ENCODE measurements around the gene ATP8A2.
"Not testable (repeated sequence)": the region's sequence is repeated elsewhere in the genome, so short reads cannot be mapped to it uniquely, and the experiment has no call there.

Gene ATP8A2

DNA sequence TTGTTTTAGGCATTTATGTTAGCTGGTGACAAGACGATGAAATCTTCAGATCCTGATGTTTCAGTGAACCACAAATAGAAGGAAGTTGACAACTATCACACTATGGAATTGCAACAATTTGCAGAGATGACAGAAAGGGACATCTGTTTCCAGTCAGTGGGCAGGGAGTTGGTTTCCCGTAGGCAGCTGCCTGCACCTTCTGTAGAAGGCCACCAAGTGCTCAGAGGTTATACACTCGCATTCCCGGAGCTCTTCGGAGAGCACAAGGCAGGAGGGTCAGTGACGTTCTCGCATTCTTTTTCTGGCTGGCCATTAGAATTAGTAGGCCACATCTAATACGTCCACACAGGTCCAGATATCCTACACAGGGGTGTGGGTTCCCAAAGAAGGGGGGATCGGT is 550.6 kb downstream of the ATP8A2 start:
- H3K4me3 ChIP-seq: no peak overlapping the region

DNA sequence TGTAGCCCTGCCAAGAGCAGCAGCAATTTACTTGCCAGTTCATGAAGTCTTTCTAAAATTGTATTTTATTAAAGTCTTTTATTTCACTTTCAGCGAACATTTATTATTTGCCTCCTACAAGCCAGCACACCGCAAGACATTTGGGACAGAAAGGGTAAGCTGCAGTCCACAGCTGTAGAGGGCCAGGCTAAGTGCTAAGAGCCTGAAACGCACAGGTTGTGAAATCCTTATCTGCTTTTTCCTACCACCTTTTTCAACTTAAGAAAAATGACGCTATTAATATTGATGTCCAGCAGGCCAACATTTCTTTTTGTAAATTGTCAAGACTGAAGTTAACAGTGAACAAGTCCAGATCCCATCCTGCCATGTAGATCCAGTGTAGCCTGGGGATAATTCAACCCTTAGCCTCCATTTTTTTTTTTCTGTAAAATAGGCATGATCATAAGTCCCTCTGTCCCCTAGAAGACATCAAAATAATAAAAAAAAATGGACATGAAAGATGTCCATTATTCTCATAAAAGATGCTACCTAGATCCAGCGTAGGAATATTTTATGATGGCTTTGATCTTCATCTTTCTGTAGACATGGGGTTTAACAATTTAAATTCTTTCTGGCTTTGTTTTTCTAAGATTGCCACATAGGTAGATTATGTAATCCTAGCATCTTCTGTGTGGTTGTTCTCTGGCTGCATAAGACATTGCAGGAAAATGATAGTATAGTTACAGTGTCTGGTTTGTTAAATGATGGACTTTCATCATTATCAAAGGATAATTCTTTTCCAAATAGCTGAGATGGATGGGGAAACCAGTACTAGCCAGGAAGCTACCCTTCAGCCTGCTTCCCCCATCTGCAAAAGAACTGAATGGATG is 551.7 kb downstream of the ATP8A2 start:
- H3K27ac ChIP-seq: no peak overlapping the region
- H3K4me3 ChIP-seq: no peak overlapping the region

More for the DNA sequence above, 550.6 kb downstream of the ATP8A2 start:
- no peak overlapping the region for H3K27ac ChIP-seq

DNA sequence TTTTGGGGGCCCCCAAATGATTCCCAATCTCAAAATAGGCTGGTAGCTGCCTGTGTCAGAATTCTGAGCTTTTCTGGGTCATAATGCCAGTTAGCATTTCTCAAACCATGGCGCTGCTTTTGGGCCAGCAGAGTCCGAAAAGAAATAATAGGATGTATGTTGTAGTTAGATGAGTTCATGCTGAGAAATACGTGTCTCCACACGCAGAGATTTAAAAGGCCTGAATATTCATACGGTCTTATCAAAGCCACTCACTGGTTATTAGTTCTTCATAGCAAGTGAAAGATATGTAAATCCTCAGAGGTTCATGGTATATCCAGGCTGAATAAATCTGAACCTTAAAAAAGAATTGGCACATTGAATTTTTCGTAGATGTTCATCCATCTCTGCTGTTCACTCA is 555.6 kb downstream of the ATP8A2 start:
- Histone ChIP-seq H3K4me3 (no peak overlapping the region), H3K27ac (no peak overlapping the region)

DNA sequence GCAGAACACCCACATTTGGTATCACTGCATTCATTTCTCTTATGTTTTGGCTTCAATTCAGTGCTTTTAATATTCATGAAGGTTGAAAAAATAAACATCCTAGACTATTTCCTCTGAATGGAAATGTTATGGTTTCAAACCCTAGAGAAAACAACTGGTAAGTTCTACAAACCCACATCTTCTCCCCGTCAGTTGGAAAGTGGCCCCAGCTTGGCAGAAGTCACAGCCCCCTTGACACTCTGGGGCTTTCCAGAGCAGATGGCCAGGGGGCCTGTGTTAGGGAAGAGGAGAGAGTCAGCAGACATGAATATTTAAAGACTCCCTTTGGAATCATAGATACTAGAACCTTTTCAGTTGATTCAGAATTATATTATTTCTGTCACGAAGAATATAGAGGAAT is 556.2 kb downstream of the ATP8A2 start:
- no peak overlapping the region for H3K4me3 ChIP-seq
- no peak overlapping the region for H3K27ac ChIP-seq

DNA sequence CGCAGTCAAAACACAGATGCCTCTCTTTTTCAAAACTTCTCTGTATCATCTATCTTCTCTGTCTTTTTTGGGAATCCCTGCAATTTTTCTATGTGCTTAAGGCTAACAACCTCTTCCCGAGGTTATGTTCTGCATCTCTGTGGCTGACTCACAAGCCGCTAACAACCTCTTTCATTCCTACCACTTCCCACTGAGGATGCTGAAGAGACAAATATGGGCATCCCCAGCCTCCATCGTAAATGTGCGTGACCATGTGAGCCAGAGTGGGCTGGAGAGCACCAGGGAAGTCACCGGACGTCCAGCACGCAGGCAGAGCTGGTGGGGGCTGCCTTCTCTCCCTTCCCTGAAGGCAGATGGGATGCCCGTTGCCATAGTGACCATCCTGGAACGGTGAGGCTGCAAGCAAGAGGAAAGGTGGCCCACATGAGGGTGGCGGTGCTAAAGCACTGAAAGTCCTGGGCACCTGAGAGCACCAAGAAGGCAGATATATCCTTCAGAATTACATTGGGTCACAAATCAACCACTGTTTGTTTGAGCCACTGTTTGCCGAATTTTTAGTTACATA is 557.2 kb downstream of the ATP8A2 start:
- Histone ChIP-seq H3K27ac (no peak overlapping the region), H3K4me3 (no peak overlapping the region)

DNA sequence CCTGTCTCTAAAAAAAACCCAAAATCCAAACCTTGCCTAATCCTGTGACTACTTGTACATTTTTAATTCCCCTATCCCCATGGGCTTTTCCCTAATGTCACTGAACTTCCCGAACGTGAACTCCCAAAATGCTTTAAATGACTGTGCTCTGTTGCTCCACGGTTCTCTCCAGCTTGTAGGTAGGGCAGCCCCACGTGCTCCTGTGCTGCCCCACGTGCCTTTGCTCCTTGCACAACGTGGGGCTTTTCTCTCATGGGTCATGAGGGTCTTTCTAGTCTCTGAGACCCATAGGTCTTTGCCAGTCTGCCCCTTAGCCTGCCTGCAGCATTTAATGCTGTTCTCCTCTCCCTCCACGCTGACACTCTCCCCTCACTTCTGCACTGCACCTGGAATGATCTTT is 558.0 kb downstream of the ATP8A2 start:
- H3K27ac ChIP-seq: no peak overlapping the region
- H3K4me3 ChIP-seq: no peak overlapping the region

DNA sequence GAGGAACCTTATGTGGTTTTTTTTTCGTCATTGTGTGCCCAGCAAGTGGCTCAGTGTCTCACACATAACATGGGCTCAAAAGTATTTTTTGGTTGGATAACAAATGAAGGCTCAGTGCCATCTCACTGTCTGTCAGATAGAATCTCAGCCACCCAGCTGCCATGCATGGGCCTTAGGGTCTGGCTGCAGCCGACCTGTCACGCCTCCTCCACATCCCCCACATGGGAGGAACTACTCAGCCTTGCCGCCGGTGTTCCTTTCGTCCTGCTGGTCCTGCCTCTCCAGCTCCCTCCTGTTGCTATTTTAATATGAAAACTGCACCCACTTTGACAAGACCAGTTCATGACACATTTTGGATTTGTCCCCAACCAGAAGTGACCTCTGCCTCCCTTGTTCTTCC is 558.9 kb downstream of the ATP8A2 start:
- H3K4me3 ChIP-seq: no peak overlapping the region
- no peak overlapping the region for H3K27ac ChIP-seq

DNA sequence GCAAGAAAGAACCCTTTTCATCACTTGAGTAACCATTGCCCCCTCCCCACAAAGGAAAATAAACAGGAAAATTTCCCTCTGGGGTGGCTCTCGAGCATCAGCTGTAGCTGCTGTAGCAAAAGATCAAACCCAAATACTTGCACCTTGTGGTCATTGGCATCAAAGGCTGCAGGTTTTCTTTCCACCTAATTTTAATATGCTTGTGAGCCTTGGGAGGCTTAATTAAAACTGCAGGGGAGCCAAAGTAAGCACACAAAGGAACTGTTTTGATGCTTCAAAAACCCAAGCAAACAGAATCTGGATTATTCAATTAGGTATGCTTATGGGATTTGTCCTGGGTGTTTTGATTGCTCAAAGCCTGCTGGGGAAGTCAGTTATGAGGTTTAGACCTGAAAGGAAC is 560.6 kb downstream of the ATP8A2 start:
- no peak overlapping the region for H3K27ac ChIP-seq
- H3K4me3 ChIP-seq: no peak overlapping the region

DNA sequence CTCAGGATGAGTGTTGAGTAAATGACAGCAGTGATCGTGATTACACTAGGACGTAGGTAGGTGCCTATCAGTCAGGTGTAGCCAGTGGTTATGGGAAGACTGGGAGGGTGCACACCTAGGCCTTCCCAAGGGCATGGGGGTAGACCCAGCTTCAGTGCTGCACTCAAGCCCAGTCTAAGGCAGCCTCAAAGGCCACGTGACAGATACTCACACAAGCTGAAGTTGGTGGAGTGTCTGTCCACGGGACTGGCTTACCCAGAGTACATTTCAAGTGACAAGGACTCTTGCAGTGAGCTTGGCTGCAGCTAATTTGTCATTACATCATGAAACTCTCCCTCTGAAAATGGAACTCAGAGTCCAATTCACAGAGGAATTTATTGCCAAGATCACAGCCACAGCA is 561.7 kb downstream of the ATP8A2 start:
- Histone ChIP-seq H3K27ac (no peak overlapping the region), H3K4me3 (no peak overlapping the region)

DNA sequence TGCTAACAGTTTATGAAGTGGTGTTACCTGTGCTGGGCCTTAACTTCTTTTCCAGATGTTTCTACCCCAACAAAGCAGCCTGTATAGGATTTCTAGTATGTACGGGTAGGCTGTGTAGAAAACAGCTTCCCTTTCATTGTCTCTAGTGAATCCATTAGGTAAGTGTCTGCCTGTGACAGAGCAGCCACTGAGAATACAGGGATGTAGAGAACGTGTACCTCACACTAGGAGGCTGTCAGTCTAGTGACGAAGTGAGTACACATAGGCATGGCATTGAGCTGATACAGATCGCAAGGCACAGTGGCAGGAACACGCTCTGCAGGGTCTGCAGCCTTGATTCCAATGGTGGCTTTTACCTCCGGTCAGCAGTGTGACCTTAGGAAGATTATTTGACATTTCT is 562.4 kb downstream of the ATP8A2 start:
- Histone ChIP-seq H3K4me3 (no peak overlapping the region), H3K27ac (no peak overlapping the region)

DNA sequence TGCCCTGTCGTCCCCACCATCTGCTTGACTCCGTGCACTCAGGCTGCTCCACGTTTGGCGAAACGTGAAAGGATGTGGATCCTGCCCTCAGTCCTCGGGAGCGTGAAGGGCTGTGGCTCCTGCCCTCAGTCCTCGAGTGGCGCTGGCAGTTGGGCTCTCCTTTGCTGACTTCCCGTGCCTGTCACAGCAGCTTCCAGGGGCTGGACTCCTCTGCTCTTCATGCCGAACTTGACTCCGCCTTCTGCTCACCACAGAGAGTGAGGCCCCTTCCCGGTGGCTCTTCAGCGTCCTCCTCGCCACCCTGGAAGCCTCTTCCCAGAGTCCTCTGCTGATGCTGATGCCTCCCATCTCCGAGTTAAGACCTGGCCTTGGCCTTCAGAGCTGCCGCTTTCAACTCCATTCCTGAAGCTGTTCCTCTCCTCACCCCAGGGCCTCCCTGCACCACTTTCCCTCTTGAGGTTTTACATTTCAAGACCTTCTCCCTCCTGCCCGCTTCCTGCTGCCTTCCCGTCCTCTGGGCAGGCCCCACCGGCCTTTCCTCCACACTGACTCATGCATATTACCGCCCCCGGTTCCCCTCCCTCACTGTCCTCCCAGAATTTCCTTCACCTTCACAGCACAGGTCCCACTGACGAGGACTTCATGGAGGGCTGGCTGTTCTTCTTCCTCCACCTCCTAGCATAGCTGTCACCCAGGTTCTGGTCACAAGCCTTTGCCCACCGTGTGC is 568.4 kb downstream of the ATP8A2 start:
- no peak overlapping the region for H3K4me3 ChIP-seq
- H3K27ac ChIP-seq: no peak overlapping the region

DNA sequence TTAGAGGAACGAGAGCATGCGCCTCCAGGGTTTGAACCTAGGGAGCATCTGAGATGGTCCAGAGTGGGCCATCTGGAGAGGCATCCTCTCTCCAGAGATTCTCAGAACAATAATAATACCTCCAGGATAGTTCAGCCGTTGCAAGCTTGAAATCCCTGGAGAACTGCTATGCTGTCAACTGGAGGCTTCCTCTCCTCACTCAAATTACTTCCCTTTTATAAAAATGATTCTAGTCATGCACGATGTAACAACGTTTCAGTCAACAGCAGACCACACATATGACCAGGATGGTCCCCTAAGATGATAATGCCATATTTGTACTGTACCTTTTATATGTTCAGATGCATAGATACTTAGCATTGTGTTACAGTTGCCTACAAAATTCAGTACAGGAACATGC is 571.3 kb downstream of the ATP8A2 start:
- no peak overlapping the region for H3K27ac ChIP-seq
- H3K4me3 ChIP-seq: no peak overlapping the region

DNA sequence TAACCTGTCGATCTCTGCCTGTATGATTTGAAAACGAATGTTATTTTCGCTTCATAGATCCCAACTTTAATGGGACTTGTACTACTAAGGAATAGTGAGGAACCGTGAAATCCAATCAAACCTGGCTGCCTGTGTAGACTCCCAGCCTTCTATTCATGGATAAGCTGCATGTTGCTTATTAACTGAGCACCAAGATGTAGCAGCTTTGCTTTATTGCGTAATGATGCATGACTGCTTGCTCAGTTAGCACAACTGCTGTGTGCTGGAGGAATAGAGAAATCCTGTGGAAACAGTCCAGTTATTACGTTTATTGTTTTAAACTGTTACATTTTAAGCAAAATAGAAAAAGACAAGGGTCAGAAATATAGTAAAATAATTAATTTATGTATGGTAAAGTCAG is 571.9 kb downstream of the ATP8A2 start:
- H3K27ac ChIP-seq: no peak overlapping the region
- no peak overlapping the region for H3K4me3 ChIP-seq

DNA sequence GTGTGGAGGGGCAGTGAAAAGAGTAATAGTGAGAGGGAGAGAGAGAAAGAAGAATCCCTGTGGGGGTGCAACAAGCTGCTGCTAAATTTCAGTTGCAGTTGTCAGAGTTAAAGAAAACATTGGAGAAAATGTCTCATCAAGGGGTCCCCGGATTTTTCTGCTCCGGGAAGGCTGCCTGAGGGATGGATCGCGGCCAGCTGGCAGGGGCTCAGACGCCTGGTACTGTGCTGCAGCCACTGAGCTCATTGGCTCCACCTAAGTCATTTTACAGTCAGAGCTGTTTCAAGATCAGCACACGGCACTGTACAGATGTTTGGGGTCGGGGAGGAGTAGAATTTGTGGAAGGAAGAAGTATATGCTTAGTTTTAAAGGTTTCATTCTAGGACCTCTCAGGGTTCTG is 573.8 kb downstream of the ATP8A2 start:
- no peak overlapping the region for H3K27ac ChIP-seq
- no peak overlapping the region for H3K4me3 ChIP-seq

DNA sequence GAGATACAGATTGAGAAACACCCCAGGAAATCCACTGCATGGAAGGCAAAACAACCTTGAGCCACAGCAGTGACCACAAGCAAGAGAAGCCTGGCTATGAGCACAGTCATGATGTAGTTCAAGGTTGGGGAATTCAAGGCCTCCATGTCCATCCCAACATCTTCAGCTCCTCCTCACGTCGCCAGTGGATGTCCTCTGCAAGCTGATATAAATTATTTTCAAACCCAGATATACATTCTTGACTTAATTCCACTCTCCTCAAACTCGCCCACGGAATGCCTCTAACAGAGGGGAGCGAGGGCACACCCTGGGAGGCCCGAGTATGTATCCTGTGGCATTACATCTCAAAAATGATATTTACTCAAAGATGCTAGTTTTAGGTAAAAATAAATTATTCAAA is 574.5 kb downstream of the ATP8A2 start:
- Histone ChIP-seq H3K4me3 (no peak overlapping the region), H3K27ac (no peak overlapping the region)

DNA sequence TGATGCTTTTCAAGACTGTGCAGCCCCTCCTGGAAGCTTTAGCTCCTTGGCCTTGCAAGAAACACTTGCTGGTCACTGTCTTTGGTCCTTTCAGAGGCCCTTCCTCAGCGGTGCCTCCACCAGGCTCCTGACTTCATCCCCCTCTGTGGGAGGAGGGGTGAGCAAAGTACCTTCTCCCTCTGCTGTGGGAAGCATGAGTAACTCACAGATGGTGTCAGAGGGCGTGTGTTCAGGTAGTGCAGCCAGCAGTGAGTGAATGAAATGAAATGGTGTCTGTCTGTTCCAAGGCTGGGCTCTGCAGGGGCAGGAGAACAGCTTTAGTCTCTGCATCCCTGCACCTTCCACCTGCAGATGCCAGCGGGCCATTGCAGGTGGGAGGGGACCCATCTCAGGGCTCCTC is 577.1 kb downstream of the ATP8A2 start:
- Histone ChIP-seq H3K4me3 (no peak overlapping the region), H3K27ac (no peak overlapping the region)

DNA sequence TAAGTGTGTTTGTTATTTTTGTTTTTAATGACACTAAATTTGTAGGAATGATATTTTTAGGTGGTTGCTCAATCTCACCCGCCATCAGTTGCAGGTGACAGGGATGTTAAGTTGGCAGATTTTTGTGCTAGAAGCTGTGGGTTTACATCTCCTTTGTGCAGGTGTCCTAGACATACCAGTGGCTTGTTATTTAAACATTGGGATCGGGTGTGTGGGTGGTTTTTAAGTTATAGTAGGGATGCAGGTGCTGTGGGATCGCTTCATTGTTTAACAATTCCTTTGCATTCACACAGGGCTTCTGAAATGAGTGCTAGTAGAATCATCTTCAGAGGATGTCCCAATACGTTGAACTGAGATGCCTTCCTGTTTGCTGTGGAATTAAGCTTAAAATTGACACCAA is 580.1 kb downstream of the ATP8A2 start:
- Histone ChIP-seq H3K4me3 (no peak overlapping the region), H3K27ac (no peak overlapping the region)

DNA sequence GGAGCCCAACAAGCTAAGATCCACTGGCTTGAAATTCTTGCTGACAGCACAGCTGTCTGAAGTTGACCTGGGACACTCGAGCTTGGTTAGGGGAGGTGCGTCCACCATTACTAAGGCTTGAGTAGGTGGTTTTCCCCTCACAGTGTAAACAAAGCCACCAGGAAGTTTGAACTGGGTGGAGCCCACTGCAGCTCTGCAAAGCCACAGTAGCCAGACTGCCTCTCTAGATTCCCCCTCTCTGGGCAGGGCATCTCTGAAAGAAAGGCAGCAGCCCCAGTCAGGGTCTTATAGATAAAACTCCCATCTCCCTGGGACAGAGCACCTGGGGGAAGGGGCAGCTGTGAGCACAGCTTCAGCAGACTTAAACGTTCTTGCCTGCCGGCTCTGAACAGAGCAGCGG is 582.3 kb downstream of the ATP8A2 start:
- H3K27ac ChIP-seq, H3K4me3 ChIP-seq: not testable (repeated sequence)

DNA sequence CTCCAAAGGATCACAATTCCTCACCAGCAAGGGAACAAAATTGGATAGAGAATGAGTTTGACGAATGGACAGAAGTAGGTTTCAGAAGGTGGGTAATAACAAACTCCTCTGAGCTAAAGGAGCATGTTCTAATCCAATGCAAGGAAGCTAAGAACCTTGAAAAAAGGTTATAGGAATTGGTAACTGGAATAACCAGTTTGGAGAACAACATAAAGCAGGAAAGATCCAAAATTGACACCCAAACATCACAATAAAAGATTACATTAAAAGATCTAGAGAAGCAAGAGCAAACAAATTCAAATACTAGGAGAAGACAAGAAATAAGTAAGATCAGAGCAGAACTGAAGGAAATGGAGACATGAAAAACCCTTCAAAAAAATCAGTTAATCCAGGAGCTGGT is 583.2 kb downstream of the ATP8A2 start:
- H3K27ac ChIP-seq, H3K4me3 ChIP-seq: not testable (repeated sequence)

DNA sequence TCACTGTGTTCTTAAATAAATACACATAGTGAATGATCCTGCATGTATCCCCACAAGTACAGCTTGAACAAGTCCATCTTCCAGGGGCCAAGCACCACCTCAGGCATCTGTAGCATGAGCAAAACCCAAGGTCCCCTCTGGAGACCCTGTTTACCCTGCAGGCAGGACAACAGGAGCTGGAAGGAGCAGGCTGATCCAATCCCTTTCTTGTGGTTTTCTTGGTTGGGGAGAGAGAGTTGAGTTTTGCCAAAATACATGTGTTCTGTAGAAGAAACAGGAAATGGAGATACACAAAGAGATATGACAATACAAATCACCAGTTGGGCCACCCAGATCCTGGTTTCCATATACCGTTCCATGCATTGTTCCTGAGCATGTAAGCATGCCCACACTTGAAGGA is 587.2 kb downstream of the ATP8A2 start:
- no peak overlapping the region for H3K4me3 ChIP-seq

DNA sequence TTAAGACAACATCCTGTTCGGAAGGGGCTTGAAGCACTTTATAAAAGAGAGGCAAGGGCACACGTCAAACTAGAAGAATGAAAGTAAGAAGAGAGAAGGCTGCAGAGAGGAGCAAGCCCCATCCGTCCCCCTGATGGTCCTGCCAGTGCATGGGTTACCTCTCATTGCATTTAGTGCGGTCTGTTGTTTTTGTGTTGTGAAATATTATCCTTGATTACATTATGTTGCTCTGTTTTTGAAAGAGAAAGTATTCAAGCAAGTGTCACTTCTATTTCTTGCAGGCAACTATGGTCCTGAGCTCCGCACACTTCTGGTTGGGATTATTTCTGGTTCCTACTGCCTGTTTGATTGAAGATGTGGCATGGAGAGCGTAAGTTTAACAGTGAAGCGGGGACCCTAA is 589.5 kb downstream of the ATP8A2 start:
- Histone ChIP-seq H3K4me3 (no peak overlapping the region), H3K27ac (no peak overlapping the region)

More for the DNA sequence above, 587.2 kb downstream of the ATP8A2 start:
- H3K27ac ChIP-seq: no peak overlapping the region
